ENCODE data around the gene MSH5. TPM values are rescaled to one million over a fixed set of nuclear protein-coding genes. Genes with fewer than 3 reads are reported as not detected.
A peak's percentile ranks its signal among the peaks of the same experiment; 100 is the strongest.
"Not testable (repeated sequence)": the region's sequence is repeated elsewhere in the genome, so short reads cannot be mapped to it uniquely, and the experiment has no call there.

The MSH5 gene
- total RNA-seq, 1 donor from 2014 or later: 8.9 TPM

- H3K4me3 ChIP-seq (ENCODE audit: low read depth, low read length): peak overlapping the region; percentile 21
- DNase-seq (ENCODE audit: low read depth): peak; percentile 70
Measured at GRCh38 chr6:31792761-31793171, 53.0 kb downstream of the MSH5 start.

DNA sequence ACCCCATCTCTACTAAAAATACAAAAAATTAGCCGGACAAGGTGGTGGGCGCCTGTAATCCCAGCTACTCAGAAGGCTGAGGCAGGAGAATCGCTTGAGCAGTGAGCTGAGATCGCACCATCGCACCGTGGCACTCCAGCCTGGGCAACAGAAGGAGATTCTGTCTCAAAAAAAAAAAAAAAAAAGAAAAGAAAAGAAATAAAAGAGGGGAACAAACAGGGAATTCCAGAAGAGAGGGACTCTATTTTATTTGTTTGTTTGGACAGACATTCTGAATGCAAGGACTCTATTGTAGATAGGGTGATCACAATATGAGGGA lies 54.1 kb downstream of the MSH5 start:
- not testable (repeated sequence) for H3K27me3 ChIP-seq (ENCODE audit: control insufficient read depth, insufficient read depth, low read length); DNase-seq (ENCODE audit: low read depth); H3K36me3 ChIP-seq (ENCODE audit: control insufficient read depth, insufficient read depth, low read length)
- peak overlapping the region; percentile 75 for H3K4me3 ChIP-seq (ENCODE audit: low read depth, low read length)

More at GRCh38 chr6:31792761-31793171, 53.0 kb downstream of the MSH5 start:
- no peak for TF ChIP-seq CTCF (IDR thresholded peaks at IDR 0.05; ENCODE audit: insufficient read depth, low read length, poor library complexity, severe bottlenecking)
- Histone ChIP-seq H3K36me3 (ENCODE audit: control insufficient read depth, insufficient read depth, low read length) (no peaks in the 10 kb centered on the region), H3K27me3 (ENCODE audit: control insufficient read depth, insufficient read depth, low read length) (no peaks in the 10 kb centered on the region)

DNA sequence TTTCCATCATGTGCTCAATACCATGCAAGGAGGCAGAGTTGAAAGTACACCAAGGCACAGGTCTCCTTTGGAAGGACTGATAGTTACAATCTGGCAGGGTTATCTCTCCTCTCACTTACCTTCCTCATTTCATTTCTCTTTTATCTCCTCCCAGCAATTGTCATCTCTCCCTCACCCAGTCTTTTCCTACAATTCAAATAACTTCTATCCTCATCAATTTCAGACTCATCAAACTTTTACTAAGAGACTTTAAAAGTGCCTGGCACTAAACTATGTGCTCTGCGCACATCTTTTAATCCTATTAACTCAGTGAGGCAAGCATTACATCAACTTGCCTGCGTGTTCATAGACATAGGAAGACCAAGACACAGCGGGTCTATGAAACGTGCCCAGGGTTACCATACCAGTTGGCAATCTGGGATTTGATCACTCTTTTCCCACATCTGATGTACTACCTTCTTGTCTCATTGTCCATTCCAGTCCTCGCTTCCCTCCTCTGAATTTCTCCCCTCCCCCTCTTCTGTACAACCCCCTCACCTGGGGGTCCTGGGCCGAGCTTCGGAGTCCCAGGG lies 54.6 kb downstream of the MSH5 start:
- no peak for TF ChIP-seq CTCF (IDR thresholded peaks at IDR 0.05; ENCODE audit: insufficient read depth, low read length, poor library complexity, severe bottlenecking)
- DNase-seq (ENCODE audit: low read depth): no peak
- H3K4me3 ChIP-seq (ENCODE audit: low read depth, low read length): peak overlapping the region; percentile 75
- no peaks in the 10 kb centered on the region for H3K36me3 ChIP-seq (ENCODE audit: control insufficient read depth, insufficient read depth, low read length)
- H3K27me3 ChIP-seq (ENCODE audit: control insufficient read depth, insufficient read depth, low read length): no peaks in the 10 kb centered on the region

DNA sequence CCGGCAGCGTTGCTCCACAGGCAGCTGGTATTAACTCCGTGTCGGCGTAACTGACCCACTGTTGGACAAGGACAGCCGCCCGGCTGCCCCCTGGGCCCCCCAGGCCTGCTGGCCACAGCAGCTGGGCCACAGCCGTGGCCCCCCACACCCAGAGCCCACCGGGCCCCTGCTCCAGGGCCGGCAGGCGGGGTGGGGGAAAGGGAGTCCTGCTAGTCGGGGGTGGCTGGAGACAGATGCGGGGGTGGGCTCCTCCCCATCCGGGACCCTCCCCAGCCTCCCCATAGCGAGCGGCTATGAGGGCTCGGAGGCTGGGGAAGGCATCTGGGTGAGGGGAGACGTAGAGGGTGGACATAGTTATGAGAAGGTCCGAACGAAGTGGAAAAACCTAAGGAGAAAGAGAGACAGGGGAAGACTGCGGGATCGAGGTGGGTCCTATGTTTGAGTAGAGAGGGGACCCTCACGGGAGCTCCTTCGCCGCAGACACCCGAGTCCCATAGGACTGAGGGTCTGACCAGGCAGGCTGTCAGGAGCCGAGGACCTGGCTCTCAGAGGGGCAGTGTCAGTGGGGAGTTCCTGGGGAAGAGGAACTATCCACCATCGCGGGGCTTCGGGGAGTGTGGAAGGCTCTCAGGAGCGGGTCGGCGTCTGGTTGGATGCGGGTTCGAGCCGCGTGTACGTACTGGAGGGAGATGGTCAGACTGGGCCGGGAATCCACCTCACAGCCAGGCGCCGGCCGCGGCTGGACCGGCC lies 55.2 kb downstream of the MSH5 start:
- TF ChIP-seq CTCF (IDR thresholded peaks at IDR 0.05; ENCODE audit: insufficient read depth, low read length, poor library complexity, severe bottlenecking): no peak
- no peaks in the 10 kb centered on the region for H3K27me3 ChIP-seq (ENCODE audit: control insufficient read depth, insufficient read depth, low read length)
- no peak for DNase-seq (ENCODE audit: low read depth)
- peak overlapping the region; percentile 75 for H3K4me3 ChIP-seq (ENCODE audit: low read depth, low read length)
- no peaks in the 10 kb centered on the region for H3K36me3 ChIP-seq (ENCODE audit: control insufficient read depth, insufficient read depth, low read length)

GRCh38 chr6:31795616-31796298 lies 56.0 kb downstream of the MSH5 start, which contains the start of gene VARS1:
Gene VARS1, minus strand, starts transcription at chr6:31795752. Its CDS starts 535 bp downstream, at chr6:31795217.
- peak within 1 kb of the TSS; percentile 75 for H3K4me3 ChIP-seq (ENCODE audit: low read depth, low read length)
- TF ChIP-seq CTCF (IDR thresholded peaks at IDR 0.05; ENCODE audit: insufficient read depth, low read length, poor library complexity, severe bottlenecking): peak; percentile 76
- H3K27me3 ChIP-seq (ENCODE audit: control insufficient read depth, insufficient read depth, low read length): no peaks in the 10 kb centered on the region
- no peak for DNase-seq (ENCODE audit: low read depth)
- no peaks in the 10 kb centered on the region for H3K36me3 ChIP-seq (ENCODE audit: control insufficient read depth, insufficient read depth, low read length)

GRCh38 chr6:31796993-31797385 lies 57.2 kb downstream of the MSH5 start:
- no peak for TF ChIP-seq CTCF (IDR thresholded peaks at IDR 0.05; ENCODE audit: insufficient read depth, low read length, poor library complexity, severe bottlenecking)
- H3K27me3 ChIP-seq (ENCODE audit: control insufficient read depth, insufficient read depth, low read length): no peaks in the 10 kb centered on the region
- DNase-seq (ENCODE audit: low read depth): no peak
- no peaks in the 10 kb centered on the region for H3K36me3 ChIP-seq (ENCODE audit: control insufficient read depth, insufficient read depth, low read length)
- no peak overlapping the region for H3K4me3 ChIP-seq (ENCODE audit: low read depth, low read length)
